ENCODE results near the gene KRTAP10-2. TPM values are rescaled to one million over a fixed set of nuclear protein-coding genes. Genes with fewer than 3 reads are reported as not detected.

KRTAP10-2 gene
- total RNA-seq, 1 donor from 2014 or later = not detected

DNA sequence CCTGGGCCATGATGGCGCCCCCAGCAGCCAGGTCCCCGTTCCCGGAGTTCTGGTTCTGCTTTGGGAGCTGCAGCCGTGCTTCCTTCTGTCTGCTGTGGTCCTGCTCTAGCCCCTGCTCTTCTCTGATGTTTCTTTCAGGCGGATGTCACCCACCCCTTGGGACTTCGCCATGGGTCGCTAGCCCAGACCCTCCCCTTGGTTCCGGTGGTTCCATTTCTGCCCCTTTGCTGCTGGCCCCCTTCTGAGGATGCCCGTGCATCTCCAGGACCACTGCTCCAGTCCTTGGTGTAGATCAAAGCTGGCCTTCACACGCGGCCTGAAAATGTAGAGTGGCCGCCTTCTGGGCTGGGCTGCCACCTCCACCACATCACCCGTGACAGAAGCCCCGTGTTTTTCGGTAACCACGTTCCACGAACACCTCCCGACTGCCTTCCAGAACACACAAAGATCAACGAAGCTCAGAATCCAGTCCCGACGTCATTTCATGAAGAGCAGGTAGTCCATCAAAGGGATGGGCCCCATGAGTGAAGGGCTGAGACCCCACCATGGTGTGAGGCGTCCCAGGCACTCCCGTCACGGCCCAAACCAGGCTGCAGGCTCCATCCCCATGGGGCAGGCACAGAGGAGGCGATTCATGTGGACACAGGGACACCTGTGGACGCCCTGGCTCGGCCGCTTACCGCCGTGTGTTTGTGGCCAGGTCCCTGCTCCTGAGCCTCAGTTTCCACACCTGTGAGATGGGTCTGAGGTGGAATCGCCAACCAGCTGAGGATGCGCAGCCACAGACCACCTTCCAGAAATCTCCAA, 35.7 kb downstream of the KRTAP10-2 start:
- no peaks in the 10 kb centered on the region for H3K9me3 Mint-ChIP-seq
- no peaks in the 10 kb centered on the region for H3K36me3 Mint-ChIP-seq (ENCODE audit: low read depth)
- H3K27ac Mint-ChIP-seq (ENCODE audit: unreplicated experiment) = no peak overlapping the region
- no peaks in the 10 kb centered on the region for H3K4me1 Mint-ChIP-seq
- H3K4me3 Mint-ChIP-seq = no peak overlapping the region
- TF ChIP-seq CTCF (conservative IDR thresholded peaks at IDR 0.05) = no peak
- no peak for DNase-seq (ENCODE audit: low read depth, low spot score)
- no peaks in the 10 kb centered on the region for H3K27me3 Mint-ChIP-seq (ENCODE audit: low read depth)

- DNase-seq (ENCODE audit: low read depth, low spot score) = no peak
- Mint-ChIP-seq H3K27ac (ENCODE audit: unreplicated experiment) (no peak overlapping the region), H3K4me1 (no peaks in the 10 kb centered on the region), H3K9me3 (no peaks in the 10 kb centered on the region), H3K27me3 (ENCODE audit: low read depth) (no peaks in the 10 kb centered on the region), H3K4me3 (no peak overlapping the region), H3K36me3 (ENCODE audit: low read depth) (no peaks in the 10 kb centered on the region)
- no peak for TF ChIP-seq CTCF (conservative IDR thresholded peaks at IDR 0.05)
Measured at GRCh38 chr21:44514746-44515358, 36.5 kb downstream of the KRTAP10-2 start.

DNA sequence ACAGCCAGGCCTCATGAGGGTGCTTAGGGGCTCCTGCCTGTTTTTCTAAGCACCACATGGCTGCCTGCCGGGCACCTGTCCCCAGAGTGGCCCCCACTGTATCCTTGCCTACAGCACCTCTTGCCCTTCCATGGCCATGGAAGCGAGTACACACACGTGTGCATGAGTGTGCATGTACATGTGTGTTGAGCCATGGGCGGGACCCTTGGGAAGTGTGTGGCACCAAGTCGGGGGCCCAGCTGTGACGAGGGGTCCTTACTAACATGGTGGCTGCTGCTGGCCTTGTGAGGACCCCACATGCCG, 37.1 kb downstream of the KRTAP10-2 start:
- H3K27ac Mint-ChIP-seq (ENCODE audit: unreplicated experiment) = no peak overlapping the region
- H3K9me3 Mint-ChIP-seq = no peaks in the 10 kb centered on the region
- H3K36me3 Mint-ChIP-seq (ENCODE audit: low read depth) = no peaks in the 10 kb centered on the region
- H3K27me3 Mint-ChIP-seq (ENCODE audit: low read depth) = no peaks in the 10 kb centered on the region
- no peak for TF ChIP-seq CTCF (conservative IDR thresholded peaks at IDR 0.05)
- H3K4me1 Mint-ChIP-seq = no peaks in the 10 kb centered on the region
- H3K4me3 Mint-ChIP-seq = no peak overlapping the region
- no peak for DNase-seq (ENCODE audit: low read depth, low spot score)

GRCh38 chr21:44513389-44514217, 37.7 kb downstream of the KRTAP10-2 start:
- H3K36me3 Mint-ChIP-seq (ENCODE audit: low read depth) = no peaks in the 10 kb centered on the region
- no peak for TF ChIP-seq CTCF (conservative IDR thresholded peaks at IDR 0.05)
- H3K9me3 Mint-ChIP-seq = no peaks in the 10 kb centered on the region
- H3K27me3 Mint-ChIP-seq (ENCODE audit: low read depth) = no peaks in the 10 kb centered on the region
- H3K4me1 Mint-ChIP-seq = no peaks in the 10 kb centered on the region
- DNase-seq (ENCODE audit: low read depth, low spot score) = no peak
- no peak overlapping the region for H3K27ac Mint-ChIP-seq (ENCODE audit: unreplicated experiment)
- no peak overlapping the region for H3K4me3 Mint-ChIP-seq

DNA sequence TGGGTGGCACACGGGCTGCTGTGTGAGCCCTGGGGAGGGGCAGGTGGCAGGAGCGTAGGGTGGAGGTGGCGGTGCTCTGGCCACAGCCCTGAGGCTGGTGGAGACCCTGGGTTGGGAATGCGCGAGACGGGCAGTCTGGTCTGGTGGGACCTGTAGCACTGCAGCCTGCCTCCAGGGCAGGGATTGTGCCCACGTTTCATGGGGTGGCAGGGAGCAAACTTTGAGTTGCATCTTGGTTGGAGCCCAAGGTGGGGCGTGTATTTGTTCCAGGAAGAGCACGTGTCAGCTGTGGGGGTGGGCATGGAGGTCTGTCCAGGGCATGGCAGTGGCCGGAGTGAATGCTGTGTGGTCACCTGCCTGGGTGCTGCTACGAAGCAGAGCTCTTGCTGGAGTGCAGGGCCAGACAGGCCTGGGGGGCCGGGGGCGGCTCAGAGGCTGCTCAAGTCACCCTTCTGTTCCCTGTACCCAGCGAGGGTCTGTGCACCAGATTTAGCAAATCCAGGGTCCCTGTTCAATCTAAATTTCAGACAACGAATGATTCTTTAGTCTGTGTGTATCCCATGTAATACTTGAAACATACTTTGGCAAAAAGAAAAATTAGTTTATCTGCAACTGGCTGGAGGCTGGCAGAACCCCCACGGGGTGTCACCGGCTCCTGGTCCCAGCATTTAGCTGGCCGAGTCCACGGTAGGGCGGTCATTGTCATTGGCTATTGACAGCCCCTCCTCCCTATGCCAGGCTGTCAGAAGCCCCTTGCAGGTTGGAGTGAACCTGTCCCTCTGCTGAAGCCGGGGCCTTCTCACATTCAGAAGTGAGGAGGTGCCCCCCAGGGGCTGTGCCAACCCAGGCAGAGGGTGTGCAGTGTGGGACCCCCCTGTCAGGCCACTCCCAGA, 38.6 kb downstream of the KRTAP10-2 start:
- H3K36me3 Mint-ChIP-seq (ENCODE audit: low read depth) = no peaks in the 10 kb centered on the region
- no peaks in the 10 kb centered on the region for H3K27me3 Mint-ChIP-seq (ENCODE audit: low read depth)
- H3K9me3 Mint-ChIP-seq = no peaks in the 10 kb centered on the region
- no peaks in the 10 kb centered on the region for H3K4me1 Mint-ChIP-seq
- DNase-seq (ENCODE audit: low read depth, low spot score) = no peak
- H3K4me3 Mint-ChIP-seq = no peak overlapping the region
- TF ChIP-seq CTCF (conservative IDR thresholded peaks at IDR 0.05) = no peak
- no peak overlapping the region for H3K27ac Mint-ChIP-seq (ENCODE audit: unreplicated experiment)
